ENCODE measurements around the gene DNAI7.

The DNAI7 gene

GRCh38 chr12:25184132-25184531 lies 10.8 kb downstream of the DNAI7 start:
- DNase-seq (ENCODE audit: low read depth) = no peak

- no peak for DNase-seq (ENCODE audit: low read depth)
These were observed 12.2 kb downstream of the DNAI7 start for GRCh38 chr12:25182765-25183164.

GRCh38 chr12:25162866-25163265 lies 32.1 kb downstream of the DNAI7 start:
- no peak for DNase-seq (ENCODE audit: low read depth)

GRCh38 chr12:25156061-25156460 lies 38.9 kb downstream of the DNAI7 start:
- no peak for DNase-seq (ENCODE audit: low read depth)

GRCh38 chr12:25155022-25155576 lies 39.9 kb downstream of the DNAI7 start:
- DNase-seq (ENCODE audit: low read depth) = no peak

- no peak for DNase-seq (ENCODE audit: low read depth)
These were observed 42.9 kb downstream of the DNAI7 start for GRCh38 chr12:25152055-25152454.

- no peak for DNase-seq (ENCODE audit: low read depth)
These were observed 43.5 kb downstream of the DNAI7 start for GRCh38 chr12:25151476-25151875.

- no peak for DNase-seq (ENCODE audit: low read depth)
These were observed 48.3 kb downstream of the DNAI7 start for GRCh38 chr12:25146686-25147085.

GRCh38 chr12:25135531-25136154 lies 59.3 kb downstream of the DNAI7 start:
- DNase-seq (ENCODE audit: low read depth) = no peak

GRCh38 chr12:25131270-25131669 lies 63.7 kb downstream of the DNAI7 start:
- no peak for DNase-seq (ENCODE audit: low read depth)

- no peak for DNase-seq (ENCODE audit: low read depth)
These were observed 64.2 kb downstream of the DNAI7 start for GRCh38 chr12:25130741-25131188.

GRCh38 chr12:25126746-25127145 lies 68.2 kb downstream of the DNAI7 start:
- DNase-seq (ENCODE audit: low read depth) = no peak

GRCh38 chr12:25126101-25126500 lies 68.9 kb downstream of the DNAI7 start:
- DNase-seq (ENCODE audit: low read depth) = no peak

- no peak for DNase-seq (ENCODE audit: low read depth)
These were observed 70.5 kb downstream of the DNAI7 start for GRCh38 chr12:25124493-25124892.

GRCh38 chr12:25123126-25123525 lies 71.8 kb downstream of the DNAI7 start:
- no peak for DNase-seq (ENCODE audit: low read depth)

GRCh38 chr12:25121916-25122315 lies 73.0 kb downstream of the DNAI7 start:
- DNase-seq (ENCODE audit: low read depth) = no peak

- DNase-seq (ENCODE audit: low read depth) = no peak
These were observed 73.8 kb downstream of the DNAI7 start for GRCh38 chr12:25121110-25121509.

GRCh38 chr12:25119020-25119419 lies 75.9 kb downstream of the DNAI7 start:
- no peak for DNase-seq (ENCODE audit: low read depth)

GRCh38 chr12:25115677-25116076 lies 79.3 kb downstream of the DNAI7 start:
- DNase-seq (ENCODE audit: low read depth) = no peak

GRCh38 chr12:25113651-25114050 lies 81.3 kb downstream of the DNAI7 start:
- no peak for DNase-seq (ENCODE audit: low read depth)

GRCh38 chr12:25110260-25110659 lies 84.7 kb downstream of the DNAI7 start:
- DNase-seq (ENCODE audit: low read depth) = no peak

- no peak for DNase-seq (ENCODE audit: low read depth)
These were observed 87.0 kb downstream of the DNAI7 start for GRCh38 chr12:25107920-25108319.

GRCh38 chr12:25106818-25107217 lies 88.1 kb downstream of the DNAI7 start:
- no peak for DNase-seq (ENCODE audit: low read depth)

- no peak for DNase-seq (ENCODE audit: low read depth)
These were observed 92.6 kb downstream of the DNAI7 start for GRCh38 chr12:25102402-25102801.
